Measurements from ENCODE around the gene SAMD4A.

SAMD4A gene

GRCh38 chr14:54650331-54650958 is 83.5 kb downstream of the SAMD4A start:
- Histone ChIP-seq H2AFZ (ENCODE audit: low read depth) (no peak overlapping the region), H3K9ac (no peak overlapping the region), H3K4me1 (ENCODE audit: low read depth, poor library complexity, severe bottlenecking) (no peaks in the 10 kb centered on the region), H3K4me2 (no peak overlapping the region), H4K20me1 (ENCODE audit: insufficient read depth) (no peaks in the 10 kb centered on the region), H3K79me2 (ENCODE audit: insufficient read depth, low read depth) (no peaks in the 10 kb centered on the region), H3K4me3 (IDR thresholded peaks at IDR 0.05; ENCODE audit: insufficient read depth, low read depth, low read length) (no peak overlapping the region), H3K27me3 (ENCODE audit: insufficient read depth, low read depth) (no peaks in the 10 kb centered on the region), H3K36me3 (ENCODE audit: insufficient read depth) (no peaks in the 10 kb centered on the region), H3K27ac (no peak overlapping the region)
- no peak for TF ChIP-seq CTCF (conservative IDR thresholded peaks at IDR 0.05; ENCODE audit: low read depth, low read length)

- no peaks in the 10 kb centered on the region for H4K20me1 ChIP-seq (ENCODE audit: insufficient read depth)
- H3K36me3 ChIP-seq (ENCODE audit: insufficient read depth), result no peaks in the 10 kb centered on the region
- no peaks in the 10 kb centered on the region for H3K79me2 ChIP-seq (ENCODE audit: insufficient read depth, low read depth)
- H3K4me2 ChIP-seq, result no peak overlapping the region
- H2AFZ ChIP-seq (ENCODE audit: low read depth), result no peak overlapping the region
- H3K4me3 ChIP-seq (IDR thresholded peaks at IDR 0.05; ENCODE audit: insufficient read depth, low read depth, low read length), result no peak overlapping the region
- TF ChIP-seq CTCF (conservative IDR thresholded peaks at IDR 0.05; ENCODE audit: low read depth, low read length), result no peak
- no peak overlapping the region for H3K27ac ChIP-seq
- no peaks in the 10 kb centered on the region for H3K27me3 ChIP-seq (ENCODE audit: insufficient read depth, low read depth)
- no peak overlapping the region for H3K9ac ChIP-seq
- no peaks in the 10 kb centered on the region for H3K4me1 ChIP-seq (ENCODE audit: low read depth, poor library complexity, severe bottlenecking)
Measured at GRCh38 chr14:54650959-54651351, 84.0 kb downstream of the SAMD4A start.

GRCh38 chr14:54651649-54652048 is 84.7 kb downstream of the SAMD4A start:
- H4K20me1 ChIP-seq (ENCODE audit: insufficient read depth), result no peaks in the 10 kb centered on the region
- no peak overlapping the region for H3K4me2 ChIP-seq
- no peak overlapping the region for H3K9ac ChIP-seq
- no peak for TF ChIP-seq CTCF (conservative IDR thresholded peaks at IDR 0.05; ENCODE audit: low read depth, low read length)
- no peak overlapping the region for H3K4me3 ChIP-seq (IDR thresholded peaks at IDR 0.05; ENCODE audit: insufficient read depth, low read depth, low read length)
- H2AFZ ChIP-seq (ENCODE audit: low read depth), result no peak overlapping the region
- no peaks in the 10 kb centered on the region for H3K4me1 ChIP-seq (ENCODE audit: low read depth, poor library complexity, severe bottlenecking)
- no peaks in the 10 kb centered on the region for H3K27me3 ChIP-seq (ENCODE audit: insufficient read depth, low read depth)
- H3K79me2 ChIP-seq (ENCODE audit: insufficient read depth, low read depth), result no peaks in the 10 kb centered on the region
- no peaks in the 10 kb centered on the region for H3K36me3 ChIP-seq (ENCODE audit: insufficient read depth)
- no peak overlapping the region for H3K27ac ChIP-seq

- no peak overlapping the region for H3K27ac ChIP-seq
- H3K4me1 ChIP-seq (ENCODE audit: low read depth, poor library complexity, severe bottlenecking), result no peaks in the 10 kb centered on the region
- no peaks in the 10 kb centered on the region for H3K36me3 ChIP-seq (ENCODE audit: insufficient read depth)
- no peak overlapping the region for H3K4me2 ChIP-seq
- H2AFZ ChIP-seq (ENCODE audit: low read depth), result no peak overlapping the region
- H3K27me3 ChIP-seq (ENCODE audit: insufficient read depth, low read depth), result no peaks in the 10 kb centered on the region
- H3K4me3 ChIP-seq (IDR thresholded peaks at IDR 0.05; ENCODE audit: insufficient read depth, low read depth, low read length), result no peak overlapping the region
- H3K79me2 ChIP-seq (ENCODE audit: insufficient read depth, low read depth), result no peaks in the 10 kb centered on the region
- no peak overlapping the region for H3K9ac ChIP-seq
- no peak for TF ChIP-seq CTCF (conservative IDR thresholded peaks at IDR 0.05; ENCODE audit: low read depth, low read length)
- no peaks in the 10 kb centered on the region for H4K20me1 ChIP-seq (ENCODE audit: insufficient read depth)
Measured at GRCh38 chr14:54652188-54652587, 85.3 kb downstream of the SAMD4A start.

Data from KMS-11 (cell line).